HL-60 (cell line): ENCODE results near the gene PTPN13.

ENCODE experiments used
- DNase-seq, 2 experiments: peaks; one replicate each; pipeline ENCODE4 v3.0.0-alpha.2; 2010 to 2020; ENCODE audit warnings: low read depth in 1 of 2, low spot score in 1 of 2
- H3K27ac ChIP-seq: fragments of 250-450 bp; sonication (Bioruptor Pico); replicated peaks from 2 replicates; pipeline ENCODE4 v1.5.1; 2020; ENCODE audit warnings: mild to moderate bottlenecking, moderate library complexity
- H3K27me3 ChIP-seq: fragments of 250-450 bp; sonication (Bioruptor Pico); 2 replicates; pipeline ENCODE4 v1.5.1; 2021; ENCODE audit warnings: mild to moderate bottlenecking, moderate library complexity; ENCODE audit not compliant: insufficient read depth, poor library complexity, severe bottlenecking
- H3K4me3 ChIP-seq: replicated peaks from 2 replicates; pipeline ENCODE4 v1.5.1; 2011; ENCODE audit warnings: mild to moderate bottlenecking, control low read depth, low read length; ENCODE audit not compliant: insufficient read depth
- GABPA ChIP-seq: IDR thresholded peaks from 2 replicates; pipeline ENCODE4 v1.6.1; 2012; ENCODE audit warnings: low read depth
- POLR2AphosphoS5 ChIP-seq: IDR thresholded peaks from 2 replicates; pipeline ENCODE4 v1.6.1; 2012; ENCODE audit warnings: low read depth
- SPI1 ChIP-seq: IDR thresholded peaks from 2 replicates; pipeline ENCODE4 v1.6.1; 2012; ENCODE audit warnings: low read depth, mild to moderate bottlenecking, borderline replicate concordance
- TF ChIP-seq, protein P1 (sequence below): IDR thresholded peaks from 2 replicates; pipeline ENCODE4 v1.6.1; 2012; ENCODE audit warnings: low read depth; ENCODE audit not compliant: insufficient replicate concordance
- TF ChIP-seq, protein P2 (sequence below): IDR thresholded peaks from one replicate; pipeline ENCODE4 v1.5.1; 2011; ENCODE audit warnings: low read length, control low read depth, inconsistent platforms; ENCODE audit not compliant: insufficient read depth

Gene PTPN13

DNA sequence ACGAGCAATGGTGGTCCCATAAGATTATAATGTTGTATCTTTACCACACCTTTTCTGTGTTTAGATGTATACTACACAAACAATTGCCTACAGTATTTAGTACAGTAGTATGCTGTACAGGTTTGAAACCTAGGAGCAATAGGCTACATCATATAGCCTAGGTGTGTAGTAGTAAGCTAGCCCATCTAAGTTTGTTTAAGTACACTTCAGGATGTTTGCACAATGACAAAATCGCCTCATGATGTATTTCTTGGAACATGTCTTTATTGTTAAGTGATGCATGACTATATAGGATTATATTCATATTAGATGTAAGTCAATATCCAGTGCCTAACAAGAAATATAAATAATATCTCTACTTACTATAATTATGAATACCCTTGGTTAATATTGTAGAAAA, 150.5 kb downstream of the PTPN13 start:
- no peak overlapping the region for H3K27ac ChIP-seq
- TF ChIP-seq POLR2AphosphoS5 (no peak), SPI1 (no peak), GABPA (no peak)
- TF ChIP-seq, protein P1, sequence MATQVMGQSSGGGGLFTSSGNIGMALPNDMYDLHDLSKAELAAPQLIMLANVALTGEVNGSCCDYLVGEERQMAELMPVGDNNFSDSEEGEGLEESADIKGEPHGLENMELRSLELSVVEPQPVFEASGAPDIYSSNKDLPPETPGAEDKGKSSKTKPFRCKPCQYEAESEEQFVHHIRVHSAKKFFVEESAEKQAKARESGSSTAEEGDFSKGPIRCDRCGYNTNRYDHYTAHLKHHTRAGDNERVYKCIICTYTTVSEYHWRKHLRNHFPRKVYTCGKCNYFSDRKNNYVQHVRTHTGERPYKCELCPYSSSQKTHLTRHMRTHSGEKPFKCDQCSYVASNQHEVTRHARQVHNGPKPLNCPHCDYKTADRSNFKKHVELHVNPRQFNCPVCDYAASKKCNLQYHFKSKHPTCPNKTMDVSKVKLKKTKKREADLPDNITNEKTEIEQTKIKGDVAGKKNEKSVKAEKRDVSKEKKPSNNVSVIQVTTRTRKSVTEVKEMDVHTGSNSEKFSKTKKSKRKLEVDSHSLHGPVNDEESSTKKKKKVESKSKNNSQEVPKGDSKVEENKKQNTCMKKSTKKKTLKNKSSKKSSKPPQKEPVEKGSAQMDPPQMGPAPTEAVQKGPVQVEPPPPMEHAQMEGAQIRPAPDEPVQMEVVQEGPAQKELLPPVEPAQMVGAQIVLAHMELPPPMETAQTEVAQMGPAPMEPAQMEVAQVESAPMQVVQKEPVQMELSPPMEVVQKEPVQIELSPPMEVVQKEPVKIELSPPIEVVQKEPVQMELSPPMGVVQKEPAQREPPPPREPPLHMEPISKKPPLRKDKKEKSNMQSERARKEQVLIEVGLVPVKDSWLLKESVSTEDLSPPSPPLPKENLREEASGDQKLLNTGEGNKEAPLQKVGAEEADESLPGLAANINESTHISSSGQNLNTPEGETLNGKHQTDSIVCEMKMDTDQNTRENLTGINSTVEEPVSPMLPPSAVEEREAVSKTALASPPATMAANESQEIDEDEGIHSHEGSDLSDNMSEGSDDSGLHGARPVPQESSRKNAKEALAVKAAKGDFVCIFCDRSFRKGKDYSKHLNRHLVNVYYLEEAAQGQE = no peak
- TF ChIP-seq, protein P2, sequence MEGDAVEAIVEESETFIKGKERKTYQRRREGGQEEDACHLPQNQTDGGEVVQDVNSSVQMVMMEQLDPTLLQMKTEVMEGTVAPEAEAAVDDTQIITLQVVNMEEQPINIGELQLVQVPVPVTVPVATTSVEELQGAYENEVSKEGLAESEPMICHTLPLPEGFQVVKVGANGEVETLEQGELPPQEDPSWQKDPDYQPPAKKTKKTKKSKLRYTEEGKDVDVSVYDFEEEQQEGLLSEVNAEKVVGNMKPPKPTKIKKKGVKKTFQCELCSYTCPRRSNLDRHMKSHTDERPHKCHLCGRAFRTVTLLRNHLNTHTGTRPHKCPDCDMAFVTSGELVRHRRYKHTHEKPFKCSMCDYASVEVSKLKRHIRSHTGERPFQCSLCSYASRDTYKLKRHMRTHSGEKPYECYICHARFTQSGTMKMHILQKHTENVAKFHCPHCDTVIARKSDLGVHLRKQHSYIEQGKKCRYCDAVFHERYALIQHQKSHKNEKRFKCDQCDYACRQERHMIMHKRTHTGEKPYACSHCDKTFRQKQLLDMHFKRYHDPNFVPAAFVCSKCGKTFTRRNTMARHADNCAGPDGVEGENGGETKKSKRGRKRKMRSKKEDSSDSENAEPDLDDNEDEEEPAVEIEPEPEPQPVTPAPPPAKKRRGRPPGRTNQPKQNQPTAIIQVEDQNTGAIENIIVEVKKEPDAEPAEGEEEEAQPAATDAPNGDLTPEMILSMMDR = no peak
- no peaks in the 10 kb centered on the region for H3K27me3 ChIP-seq
- no peak for DNase-seq
- no peak overlapping the region for H3K4me3 ChIP-seq

- DNase-seq = no peak
- Histone ChIP-seq H3K27ac (no peak overlapping the region), H3K27me3 (no peaks in the 10 kb centered on the region), H3K4me3 (no peak overlapping the region)
- TF ChIP-seq GABPA (no peak), POLR2AphosphoS5 (no peak), SPI1 (no peak)
- TF ChIP-seq, protein P2 = no peak
- TF ChIP-seq, protein P1 = no peak
Observed at GRCh38 chr4:86749121-86749520, 155.0 kb downstream of the PTPN13 start.

- H3K4me3 ChIP-seq = no peak overlapping the region
- no peaks in the 10 kb centered on the region for H3K27me3 ChIP-seq
- TF ChIP-seq, protein P2 = no peak
- TF ChIP-seq POLR2AphosphoS5 = no peak
- TF ChIP-seq, protein P1 = no peak
- no peak for TF ChIP-seq SPI1
- TF ChIP-seq GABPA = no peak
- no peak overlapping the region for H3K27ac ChIP-seq
- DNase-seq = no peak
Observed at GRCh38 chr4:86755388-86755787, 161.3 kb downstream of the PTPN13 start.
